AG10803 (cell line): Measurements from ENCODE around the gene IRF2BP2.
A peak's percentile ranks its signal among the peaks of the same experiment; 100 is the strongest.

ENCODE experiments used
- DNase-seq: peaks from one replicate; pipeline ENCODE4 v3.0.0; 2010; ENCODE audit warnings: low read depth
- H3K4me3 ChIP-seq: 2 replicates; pipeline ENCODE4 v1.5.1; 2011; ENCODE audit warnings: mild to moderate bottlenecking, low read length, control low read depth
- TF ChIP-seq, protein P1 (sequence below): conservative IDR thresholded peaks from 2 replicates; pipeline ENCODE4 v1.5.1; 2011; ENCODE audit warnings: mild to moderate bottlenecking, low read length, control low read depth, inconsistent platforms

IRF2BP2 gene

DNA sequence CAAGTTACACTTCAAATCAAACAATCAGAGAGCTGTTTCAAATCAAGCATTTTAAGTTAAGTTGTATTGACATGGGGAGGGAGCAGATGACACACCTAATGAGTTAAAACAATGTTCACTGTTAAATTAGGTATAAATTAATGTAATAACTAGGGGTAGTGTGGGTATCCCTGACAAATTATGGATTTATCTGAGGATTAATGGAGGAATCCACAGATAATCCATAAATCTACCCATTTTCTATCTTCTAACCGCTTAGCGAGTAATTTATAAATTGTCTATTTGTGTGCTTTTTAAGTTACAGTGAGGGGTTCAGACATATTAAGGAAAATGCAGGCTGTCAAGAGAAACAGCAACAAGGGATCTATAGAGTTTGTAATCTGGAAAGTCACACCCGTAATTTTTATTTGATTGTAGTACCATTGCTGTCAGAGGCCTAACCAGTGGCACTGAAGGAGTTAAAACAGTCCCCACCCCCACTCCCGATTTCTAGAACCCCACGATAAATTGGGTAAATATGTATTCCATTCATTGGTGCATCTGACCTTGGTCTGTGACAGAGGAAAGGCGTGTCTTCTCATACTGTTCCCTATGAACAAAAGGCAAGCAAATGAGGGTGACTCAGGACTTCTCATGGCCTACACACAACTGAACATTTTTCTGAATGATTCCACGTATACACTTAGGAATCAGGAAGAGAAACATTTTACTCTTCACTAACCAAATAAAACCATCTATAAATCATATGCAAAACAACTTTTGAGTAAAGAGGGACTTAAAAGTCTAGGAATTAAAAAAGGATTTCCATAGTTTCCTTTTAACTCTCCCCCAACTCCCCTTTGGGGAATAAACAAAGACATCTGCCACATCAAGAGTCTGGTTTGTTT, 7.4 kb downstream of the IRF2BP2 start:
- peak; percentile 97 for DNase-seq
- TF ChIP-seq, protein P1, sequence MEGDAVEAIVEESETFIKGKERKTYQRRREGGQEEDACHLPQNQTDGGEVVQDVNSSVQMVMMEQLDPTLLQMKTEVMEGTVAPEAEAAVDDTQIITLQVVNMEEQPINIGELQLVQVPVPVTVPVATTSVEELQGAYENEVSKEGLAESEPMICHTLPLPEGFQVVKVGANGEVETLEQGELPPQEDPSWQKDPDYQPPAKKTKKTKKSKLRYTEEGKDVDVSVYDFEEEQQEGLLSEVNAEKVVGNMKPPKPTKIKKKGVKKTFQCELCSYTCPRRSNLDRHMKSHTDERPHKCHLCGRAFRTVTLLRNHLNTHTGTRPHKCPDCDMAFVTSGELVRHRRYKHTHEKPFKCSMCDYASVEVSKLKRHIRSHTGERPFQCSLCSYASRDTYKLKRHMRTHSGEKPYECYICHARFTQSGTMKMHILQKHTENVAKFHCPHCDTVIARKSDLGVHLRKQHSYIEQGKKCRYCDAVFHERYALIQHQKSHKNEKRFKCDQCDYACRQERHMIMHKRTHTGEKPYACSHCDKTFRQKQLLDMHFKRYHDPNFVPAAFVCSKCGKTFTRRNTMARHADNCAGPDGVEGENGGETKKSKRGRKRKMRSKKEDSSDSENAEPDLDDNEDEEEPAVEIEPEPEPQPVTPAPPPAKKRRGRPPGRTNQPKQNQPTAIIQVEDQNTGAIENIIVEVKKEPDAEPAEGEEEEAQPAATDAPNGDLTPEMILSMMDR: no peak
- peak overlapping the region; percentile 20 for H3K4me3 ChIP-seq

DNA sequence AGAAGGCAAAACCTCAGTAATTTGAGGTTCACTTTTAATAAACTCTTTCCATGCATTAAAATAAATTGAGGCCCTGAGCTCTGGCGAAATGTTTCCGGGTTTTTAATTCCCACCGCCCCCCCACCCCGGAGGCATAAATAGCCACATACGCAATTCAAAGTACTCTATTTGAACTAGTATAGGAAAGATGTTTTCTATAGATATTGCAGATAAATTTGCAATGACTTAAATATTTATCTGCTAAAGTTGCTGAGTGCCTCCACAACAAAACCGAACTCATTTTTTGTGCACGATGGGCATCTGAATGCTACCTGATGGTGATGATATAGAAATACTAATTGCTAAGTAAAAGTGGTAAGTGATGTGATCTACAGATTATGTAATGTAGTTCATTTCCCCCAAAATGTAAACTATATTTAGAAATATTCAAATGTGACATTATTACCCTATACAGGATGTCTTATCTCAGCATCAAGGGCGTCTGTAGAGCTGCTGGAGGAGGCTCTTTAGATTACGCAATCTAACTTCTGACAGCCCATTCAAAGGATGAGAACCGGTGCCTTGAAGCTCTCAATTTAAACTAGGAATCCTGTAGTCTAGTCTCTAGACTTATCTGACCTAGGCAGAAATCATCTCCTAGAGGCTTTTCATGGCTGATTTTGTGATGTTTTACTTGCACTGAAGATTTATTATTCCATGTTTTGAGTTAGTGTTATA, 8.5 kb downstream of the IRF2BP2 start:
- H3K4me3 ChIP-seq: no peak overlapping the region
- TF ChIP-seq, protein P1: no peak
- peak; percentile 55 for DNase-seq

DNA sequence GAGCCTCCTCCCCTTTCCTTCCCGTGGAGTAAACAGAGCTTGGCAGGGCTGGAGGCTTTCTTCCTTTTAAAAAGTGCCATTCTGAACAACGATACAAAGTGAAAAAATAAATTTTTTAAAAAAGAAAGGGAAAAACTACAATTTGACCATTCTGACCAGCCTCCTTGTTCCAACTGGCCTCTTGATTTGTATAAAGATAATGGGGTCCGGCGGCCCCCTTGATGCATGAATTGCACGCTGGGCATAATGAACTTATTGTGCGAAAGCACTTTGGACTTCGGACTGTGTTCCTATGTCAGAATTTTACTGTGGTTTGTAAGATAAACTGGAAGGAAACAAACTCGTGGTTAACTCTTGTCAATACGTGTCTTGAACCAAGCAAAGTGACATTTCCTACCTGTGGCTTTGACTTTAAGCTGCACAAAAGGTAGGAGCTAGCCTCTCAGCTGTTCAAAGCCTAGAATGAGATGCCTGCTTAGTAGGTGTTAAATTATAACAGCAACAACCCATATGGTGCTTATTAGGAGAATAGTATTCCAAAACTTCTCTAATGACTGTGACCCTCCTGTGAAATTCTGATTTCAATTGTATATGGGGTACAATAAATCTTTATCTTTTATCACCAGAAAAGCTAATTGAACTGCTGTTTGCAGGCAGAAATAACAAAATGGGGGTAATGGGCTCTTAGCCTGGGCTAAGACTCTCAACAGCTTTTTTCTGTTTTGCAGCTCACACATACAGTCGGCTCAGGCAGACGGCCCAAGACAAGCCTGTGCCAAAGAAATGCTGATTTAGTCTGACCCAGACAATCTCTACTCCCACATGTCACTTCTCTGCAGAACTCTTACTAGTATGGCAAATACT, 9.3 kb downstream of the IRF2BP2 start:
- peak overlapping the region; percentile 58 for H3K4me3 ChIP-seq
- TF ChIP-seq, protein P1: no peak
- no peak for DNase-seq

- TF ChIP-seq, protein P1: no peak
- DNase-seq: peak; percentile 80
- H3K4me3 ChIP-seq: peak overlapping the region; percentile 63
These were observed 10.2 kb downstream of the IRF2BP2 start for GRCh38 chr1:234599617-234600417.

DNA sequence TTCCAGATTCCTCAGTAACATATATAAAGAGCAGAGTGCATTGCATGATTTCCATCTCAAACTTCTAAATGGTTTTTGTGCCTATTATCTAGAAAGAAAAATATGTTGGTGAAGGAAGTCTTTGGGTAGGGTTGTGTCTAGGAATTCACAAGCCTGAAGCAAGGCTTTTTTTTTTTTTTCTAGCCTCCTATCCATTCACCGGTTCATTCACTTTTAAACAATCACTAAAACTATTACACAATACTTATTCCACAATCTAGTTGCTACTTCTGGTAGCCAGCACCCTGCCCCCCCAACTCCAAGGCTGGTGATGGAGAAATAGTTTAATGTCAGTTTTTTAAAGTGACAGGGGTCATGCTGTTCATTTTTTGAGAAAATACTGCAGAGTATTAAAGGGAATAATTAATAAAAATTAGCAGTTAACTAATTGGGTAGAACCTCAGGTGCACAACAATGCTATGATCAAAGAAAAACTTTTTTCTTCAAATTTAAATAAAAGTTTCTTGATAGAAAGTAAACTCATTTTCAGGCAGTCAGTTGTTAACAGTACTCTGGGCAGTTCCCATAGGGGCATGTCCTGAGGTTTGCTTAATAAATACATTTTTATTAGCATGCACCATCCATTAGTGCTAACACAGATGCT, 10.9 kb downstream of the IRF2BP2 start:
- H3K4me3 ChIP-seq: peak overlapping the region; percentile 63
- TF ChIP-seq, protein P1: no peak
- peak; percentile 72 for DNase-seq

- no peak overlapping the region for H3K4me3 ChIP-seq
- TF ChIP-seq, protein P1: peak; percentile 74
- peak; percentile 59 for DNase-seq
These were observed 12.1 kb downstream of the IRF2BP2 start for GRCh38 chr1:234597894-234598293.
